Measurements from ENCODE around the gene ORM2. TPM values are rescaled to one million over a fixed set of nuclear protein-coding genes. Genes with fewer than 3 reads are reported as not detected.
A peak's percentile ranks its signal among the peaks of the same experiment; 100 is the strongest.

ORM2 gene
- total and polyA plus RNA-seq, 2 of the 8 experiments (the other 6 are each of a cell fraction or from before 2014, with no cell fraction given): 1.3 TPM; not detected in 1

DNA sequence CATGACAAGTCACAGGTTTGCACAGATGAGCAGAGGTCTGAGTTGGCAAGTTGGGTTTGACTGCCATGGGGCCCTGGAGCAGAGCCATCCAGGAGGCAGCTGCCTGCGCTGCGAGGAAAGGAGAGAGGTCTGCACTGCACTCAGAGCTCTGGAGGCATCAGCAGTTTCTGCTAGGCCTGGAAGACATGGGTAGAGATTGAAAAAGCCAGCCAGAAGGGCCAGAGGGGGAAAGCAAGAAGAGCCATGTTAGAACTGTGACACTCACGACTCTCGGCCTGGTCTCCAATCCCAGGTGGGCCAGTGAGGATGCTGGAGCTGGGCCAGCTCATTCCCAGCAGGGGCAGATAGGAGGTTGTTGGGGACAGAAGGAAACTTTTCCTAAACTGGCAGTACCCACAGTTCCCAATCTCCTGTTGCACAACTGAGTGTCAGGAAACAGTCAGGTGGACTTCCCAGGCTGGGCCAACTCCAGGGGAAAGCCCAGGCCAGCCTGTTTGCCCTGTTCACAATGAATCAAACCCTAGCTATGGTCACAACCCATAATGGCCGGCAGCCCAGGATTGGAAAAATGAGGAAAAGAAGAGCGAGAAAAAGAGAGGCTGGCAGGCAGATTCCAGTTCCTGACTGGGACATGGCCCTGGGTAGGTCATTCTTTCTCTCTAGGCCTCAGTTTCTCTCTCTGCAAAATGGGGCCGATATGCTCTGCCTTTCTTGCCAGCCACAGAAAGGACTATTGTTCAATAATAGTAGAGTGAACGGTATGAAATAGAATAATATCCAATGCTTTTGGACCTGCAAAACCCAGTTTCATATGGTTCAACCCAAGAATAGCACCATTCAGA is 14.6 kb upstream of the ORM2 start:
- Histone ChIP-seq H2AFZ (ENCODE audit: low read length) (no peak overlapping the region), H4K5ac (ENCODE audit: insufficient read length, low read depth, low read length) (no peak overlapping the region), H3K4me2 (ENCODE audit: insufficient read depth in 1 of 2, low read depth in 2 of 2, low read length in 2 of 2) (no peak overlapping the region), H3K23me2 (ENCODE audit: low read depth, low read length) (peaks cover 1% of the 10 kb centered on the region; the same call in 1 of the 2 replicates), H3K9me3 (ENCODE audit: insufficient read depth in 2 of 2, low read depth in 1 of 2, low read length in 1 of 2) (no peaks in the 10 kb centered on the region), H3K27me3 (replicated peaks in 1 of 4; ENCODE audit: control insufficient read depth in 3 of 4, extremely low read depth in 1 of 4, insufficient read depth in 3 of 4, low read length in 3 of 4) (no peaks in the 10 kb centered on the region), H3K56ac (replicated peaks; ENCODE audit: insufficient read length, low read depth, low read length) (no peak overlapping the region), H4K20me1 (replicated peaks in 1 of 2; ENCODE audit: control insufficient read depth in 1 of 2, insufficient read depth in 2 of 2, low read length in 2 of 2) (no peaks in the 10 kb centered on the region), H2AK5ac (ENCODE audit: low read depth, low read length) (no peak overlapping the region), H3K4me3 (ENCODE audit: extremely low read depth in 1 of 4, insufficient read depth in 2 of 4, low read depth in 3 of 4, low read length in 4 of 4) (no peak overlapping the region), H2BK15ac (ENCODE audit: low read length) (no peak overlapping the region), H3K9ac (replicated peaks in 1 of 4; ENCODE audit: extremely low read depth in 1 of 4, low read depth in 3 of 4, low read length in 3 of 4) (no peak overlapping the region), H3K23ac (ENCODE audit: insufficient read length) (no peak overlapping the region), H3K4ac (replicated peaks; ENCODE audit: insufficient read length, low read depth, low read length) (no peak overlapping the region), H3K4me1 (replicated peaks in 1 of 4; ENCODE audit: control insufficient read depth in 3 of 4, insufficient read depth in 4 of 4, low read length in 3 of 4) (no peaks in the 10 kb centered on the region), H2BK20ac (ENCODE audit: low read length) (no peak overlapping the region), H3K27ac (ENCODE audit: low read depth, low read length) (no peak overlapping the region), H2BK12ac (ENCODE audit: low read depth, low read length) (no peak overlapping the region), H2BK5ac (ENCODE audit: low read depth, low read length) (no peak overlapping the region), H4K91ac (replicated peaks; ENCODE audit: insufficient read length, low read length) (no peak overlapping the region), H2BK120ac (replicated peaks; ENCODE audit: low read depth, low read length) (no peak overlapping the region), H3K79me1 (ENCODE audit: low read depth, low read length) (no peaks in the 10 kb centered on the region), H3K36me3 (ENCODE audit: control insufficient read depth in 2 of 4, insufficient read depth in 4 of 4, low read length in 3 of 4) (no peaks in the 10 kb centered on the region), H4K8ac (ENCODE audit: extremely low read depth, insufficient read depth, low read length) (no peak overlapping the region), H3K18ac (ENCODE audit: extremely low read depth, low read length) (no peak overlapping the region), H3K14ac (ENCODE audit: insufficient read length) (no peak overlapping the region), H3K79me2 (ENCODE audit: control insufficient read depth in 1 of 2, insufficient read depth in 2 of 2, low read length in 2 of 2) (no peaks in the 10 kb centered on the region)
- ChIA-PET CTCF (ENCODE audit: partially characterized antibody) (interaction anchor here (0.7 to 4.6 kb wide), 5 partner anchors 24 to 232 kb away, joined by 3 to 29 read pairs (median 3); partner anchors contain the start of gene COL27A1), POLR2A (ENCODE audit: partially characterized antibody) (no interaction called here)
- no peak for FAIRE-seq
- WGBS, 2 experiments (ENCODE audit: extremely low coverage in 1 of 2, insufficient coverage in 1 of 2, insufficient read length in 1 of 2, insufficient replicate concordance in 2 of 2, low coverage in 1 of 2, low lambda C conversion rate in 2 of 2, missing lambda C conversion rate in 1 of 2): 88% methylated on average over 8 of the region's 8 CpGs; no CpG with 5 or more reads in 1 of the 2 experiments
- peak in 1 of 2 experiments; percentile 40 for DNase-seq (ENCODE audit: low read depth in 1 of 2, low spot score in 2 of 2)
